GM18951 (cell line): ENCODE results near the gene TMEM184A.
"Not testable (repeated sequence)": the region's sequence is repeated elsewhere in the genome, so short reads cannot be mapped to it uniquely, and the experiment has no call there.

Experiments
- POLR2A ChIP-seq: IDR thresholded peaks from 4 replicates; pipeline ENCODE4 v1.6.1; 2011; ENCODE audit warnings: mild to moderate bottlenecking; ENCODE audit not compliant: insufficient read length, insufficient read depth; ENCODE audit errors: extremely low read depth
- in situ Hi-C: fragments of 300-500 bp; cut with MboI; formaldehyde crosslinking; loops from one replicate; pipeline ENCODE4 v1.12.0; 2022; ENCODE audit warnings: low sequenced_read_pairs, mixed read lengths, inconsistent platforms; ENCODE audit not compliant: unreplicated experiment

Gene TMEM184A

GRCh38 chr7:1584700-1585099 lies 28.7 kb upstream of the TMEM184A start:
- in situ Hi-C loops: no loop called here
- no peak for TF ChIP-seq POLR2A

GRCh38 chr7:1583241-1583930 lies 27.4 kb upstream of the TMEM184A start:
- in situ Hi-C loops: not testable (repeated sequence)

GRCh38 chr7:1580422-1581030 lies 24.5 kb upstream of the TMEM184A start:
- in situ Hi-C loops: no loop called here
- no peak for TF ChIP-seq POLR2A

GRCh38 chr7:1579481-1580421 lies 23.7 kb upstream of the TMEM184A start:
- TF ChIP-seq POLR2A: no peak

GRCh38 chr7:1578513-1578912 lies 22.5 kb upstream of the TMEM184A start:
- no peak for TF ChIP-seq POLR2A
- in situ Hi-C loops: no loop called here

More at GRCh38 chr7:1579481-1580421, 23.7 kb upstream of the TMEM184A start:
- in situ Hi-C loops: no loop called here

GRCh38 chr7:1576521-1577253 lies 20.7 kb upstream of the TMEM184A start:
- in situ Hi-C loops: no loop called here
- TF ChIP-seq POLR2A: no peak

- no peak for TF ChIP-seq POLR2A
- in situ Hi-C loops: no loop called here
Observed at GRCh38 chr7:1575809-1576208, 19.8 kb upstream of the TMEM184A start.

- TF ChIP-seq POLR2A: no peak
- in situ Hi-C loops: no loop called here
Observed at GRCh38 chr7:1572111-1572822, 16.3 kb upstream of the TMEM184A start.

GRCh38 chr7:1569833-1570632 lies 14.0 kb upstream of the TMEM184A start, which contains the start of gene PSMG3:
TSS of gene PSMG3 (minus strand) at chr7:1570032. CDS start at chr7:1569339, 693 bp downstream.
- in situ Hi-C loops: no loop called here
- TF ChIP-seq POLR2A: peak; percentile 96

- in situ Hi-C loops: no loop called here
- no peak for TF ChIP-seq POLR2A
Observed at GRCh38 chr7:1569440-1569832, 13.4 kb upstream of the TMEM184A start.

- TF ChIP-seq POLR2A: no peak
- in situ Hi-C loops: no loop called here
Observed at GRCh38 chr7:1569016-1569415, 13.0 kb upstream of the TMEM184A start.

- in situ Hi-C loops: no loop called here
- TF ChIP-seq POLR2A: no peak
Observed at GRCh38 chr7:1567896-1568510, 12.0 kb upstream of the TMEM184A start.
